HG02678 (cell line): ENCODE data around the gene C1GALT1.
A peak's percentile ranks its signal among the peaks of the same experiment; 100 is the strongest.
"Not testable (repeated sequence)": the region's sequence is repeated elsewhere in the genome, so short reads cannot be mapped to it uniquely, and the experiment has no call there.

Experiments used
- ATAC-seq: cut with Tn5 transposase; IDR thresholded peaks from one replicate; pipeline ENCODE4 v1.9.1; 2021; ENCODE audit warnings: mild to moderate bottlenecking, moderate library complexity; ENCODE audit not compliant: unreplicated experiment

Gene C1GALT1

DNA sequence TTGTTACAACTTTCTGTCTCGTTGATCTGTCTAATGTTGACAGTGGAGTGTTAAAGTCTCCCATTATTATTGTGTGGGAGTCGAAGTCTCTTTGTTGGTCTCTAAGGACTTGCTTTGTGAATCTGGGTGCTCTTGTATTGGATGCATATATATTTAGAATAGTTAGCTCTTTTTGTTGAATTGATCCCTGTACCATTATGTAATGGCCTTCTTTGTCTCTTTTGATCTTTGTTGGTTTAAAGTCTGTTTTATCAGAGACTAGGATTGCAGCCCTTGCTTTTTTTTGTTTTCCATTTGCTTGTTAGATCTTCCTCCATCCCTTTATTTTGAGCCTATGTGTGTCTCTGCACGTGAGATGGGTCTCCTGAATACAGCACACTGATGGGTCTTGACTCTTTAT is 17.2 kb downstream of the C1GALT1 start:
- not testable (repeated sequence) for ATAC-seq

DNA sequence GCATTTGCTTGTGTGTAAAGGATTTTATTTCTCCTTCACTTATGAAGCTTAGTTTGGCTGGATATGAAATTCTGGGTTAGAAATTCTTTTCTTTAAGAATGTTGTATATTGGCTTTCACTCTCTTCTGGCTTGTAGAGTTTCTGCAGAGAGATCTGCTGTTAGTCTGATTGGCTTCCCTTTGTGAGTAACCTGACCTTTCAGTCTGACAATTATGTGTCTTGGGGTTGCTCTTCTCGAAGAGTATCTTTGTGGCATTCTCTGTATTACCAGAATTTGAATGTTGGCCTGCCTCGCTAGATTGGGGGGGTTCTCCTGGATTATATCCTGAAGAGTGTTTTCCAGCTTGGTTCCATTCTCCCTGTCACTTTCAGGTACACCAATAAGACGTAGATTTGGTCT is 17.9 kb downstream of the C1GALT1 start:
- ATAC-seq: not testable (repeated sequence)

DNA sequence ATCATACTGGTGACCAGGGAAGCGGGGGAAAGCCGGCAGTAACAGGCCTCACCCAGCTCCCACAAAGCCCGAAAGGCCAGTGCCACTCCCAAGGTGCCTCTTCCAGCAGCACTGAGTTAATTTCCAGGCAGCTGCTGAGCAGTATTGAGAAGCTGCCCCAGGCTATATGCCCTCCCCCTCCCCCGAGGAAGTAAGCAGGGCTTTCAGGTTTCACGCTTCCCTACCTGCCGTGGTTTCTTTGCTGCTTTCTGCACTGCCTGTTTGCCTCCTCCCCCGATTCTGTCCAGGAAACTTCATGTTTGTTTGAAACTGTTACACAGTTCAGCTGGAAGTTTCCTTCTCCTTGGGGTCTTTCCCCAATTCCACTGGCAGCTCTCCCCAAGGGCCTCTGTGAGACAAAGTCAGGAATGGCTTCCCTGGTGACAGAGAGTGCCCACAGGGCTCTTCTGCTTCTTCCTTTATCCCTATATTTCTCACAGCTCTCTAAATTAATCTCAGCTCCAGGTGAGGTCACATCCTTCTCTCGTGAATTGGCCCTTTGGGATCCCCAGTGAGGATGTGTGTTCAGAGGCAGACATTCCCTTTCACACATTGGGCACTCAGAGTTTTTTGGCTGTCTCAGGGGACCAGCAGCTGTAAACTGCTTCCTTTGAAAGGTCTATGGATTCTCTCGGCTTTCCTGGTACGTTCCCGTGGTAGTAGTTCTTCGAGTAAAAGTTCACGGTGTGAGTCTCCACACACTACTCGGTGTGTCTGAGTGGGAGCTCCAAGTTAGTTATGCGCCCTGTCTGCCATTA is 19.4 kb downstream of the C1GALT1 start:
- peak; percentile 99 for ATAC-seq

DNA sequence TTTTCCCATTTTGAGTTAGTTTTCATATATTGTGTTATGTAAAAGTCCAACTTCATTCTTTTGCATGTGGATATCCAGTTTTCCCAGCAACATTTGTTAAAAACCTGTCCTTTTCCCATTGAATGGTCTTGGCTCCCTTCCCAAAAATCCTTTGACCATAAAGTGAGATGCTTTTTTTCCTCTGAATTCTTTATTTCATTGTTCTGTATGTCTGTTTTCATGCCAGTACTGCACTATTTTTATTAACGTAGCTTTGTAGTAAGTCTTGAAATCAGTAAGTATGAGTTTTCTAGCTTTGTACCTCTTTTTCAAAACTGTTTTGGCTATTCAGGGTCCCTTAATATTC is 20.0 kb downstream of the C1GALT1 start:
- ATAC-seq: no peak

DNA sequence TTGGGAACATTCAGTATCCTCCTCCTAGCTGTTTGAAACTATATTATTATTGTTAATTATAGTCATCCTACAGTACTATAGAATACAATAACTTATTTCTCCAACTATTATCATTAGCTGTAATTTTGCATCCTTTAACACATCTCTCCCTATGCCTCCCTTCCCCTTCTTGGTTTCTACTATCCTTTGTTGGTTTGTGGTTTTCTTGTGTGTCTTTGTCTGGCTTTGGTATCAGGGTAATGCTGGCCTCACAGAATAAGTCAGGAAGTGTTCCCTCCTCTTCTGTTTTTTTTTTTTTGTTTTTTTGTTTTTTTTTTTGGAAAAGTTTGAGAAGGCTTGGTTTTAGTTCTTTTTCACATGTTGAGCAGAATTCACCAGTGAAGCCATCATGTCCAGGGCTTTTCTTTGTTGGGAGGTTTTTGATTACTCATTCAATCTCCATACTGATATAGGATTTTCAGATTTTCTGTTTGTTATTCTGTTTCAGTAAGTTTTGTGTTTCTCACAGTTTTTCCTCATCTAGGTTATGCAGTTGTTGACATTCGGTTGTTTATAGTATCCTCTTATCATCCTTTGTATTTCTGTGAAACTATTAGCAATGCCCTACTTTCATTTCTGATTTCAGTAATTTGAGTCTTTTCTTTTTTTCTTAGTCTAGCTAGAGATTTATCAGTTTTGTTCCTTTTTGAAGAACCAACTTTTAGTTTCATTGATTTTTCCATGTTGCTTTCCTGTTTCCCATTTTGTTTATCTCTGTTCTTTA is 21.6 kb downstream of the C1GALT1 start:
- ATAC-seq: no peak

DNA sequence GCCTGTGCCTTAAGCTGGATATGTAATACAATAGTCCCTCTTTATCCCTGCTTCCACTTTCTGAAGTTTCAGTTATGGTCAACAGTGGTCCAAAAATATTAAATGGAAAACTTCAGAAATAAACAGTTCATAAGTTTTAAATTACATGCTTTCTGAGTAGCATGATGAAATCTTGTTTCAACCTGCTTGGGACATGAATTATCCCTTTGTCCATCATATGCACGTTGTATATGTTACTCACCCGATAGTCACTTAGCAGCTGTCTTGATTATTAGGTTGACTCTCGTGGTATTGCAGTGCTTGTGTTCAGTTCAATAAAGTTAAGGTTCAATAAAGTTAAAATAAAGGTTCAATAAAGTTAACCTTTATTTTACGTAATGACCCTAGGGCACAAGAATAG is 25.5 kb downstream of the C1GALT1 start:
- ATAC-seq: no peak

DNA sequence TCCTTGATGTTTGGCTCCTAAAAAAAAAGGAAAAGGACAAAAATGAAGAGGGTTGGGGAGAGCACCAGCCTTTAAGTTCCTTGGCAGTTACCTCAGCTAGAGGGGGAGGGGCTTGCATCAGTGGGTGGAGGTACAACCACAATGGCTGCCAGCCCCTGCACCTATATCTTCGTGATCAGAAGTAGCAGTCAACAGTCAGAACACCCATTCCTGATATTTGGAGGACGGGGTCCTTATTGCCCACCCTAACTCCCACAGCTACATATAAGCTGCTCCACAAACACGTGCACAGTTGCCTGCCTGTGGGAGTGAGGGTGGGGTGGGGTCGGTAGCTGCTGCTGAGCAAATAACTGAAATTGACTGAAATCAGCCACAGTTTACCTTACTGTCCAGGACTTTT is 26.2 kb downstream of the C1GALT1 start:
- no peak for ATAC-seq

DNA sequence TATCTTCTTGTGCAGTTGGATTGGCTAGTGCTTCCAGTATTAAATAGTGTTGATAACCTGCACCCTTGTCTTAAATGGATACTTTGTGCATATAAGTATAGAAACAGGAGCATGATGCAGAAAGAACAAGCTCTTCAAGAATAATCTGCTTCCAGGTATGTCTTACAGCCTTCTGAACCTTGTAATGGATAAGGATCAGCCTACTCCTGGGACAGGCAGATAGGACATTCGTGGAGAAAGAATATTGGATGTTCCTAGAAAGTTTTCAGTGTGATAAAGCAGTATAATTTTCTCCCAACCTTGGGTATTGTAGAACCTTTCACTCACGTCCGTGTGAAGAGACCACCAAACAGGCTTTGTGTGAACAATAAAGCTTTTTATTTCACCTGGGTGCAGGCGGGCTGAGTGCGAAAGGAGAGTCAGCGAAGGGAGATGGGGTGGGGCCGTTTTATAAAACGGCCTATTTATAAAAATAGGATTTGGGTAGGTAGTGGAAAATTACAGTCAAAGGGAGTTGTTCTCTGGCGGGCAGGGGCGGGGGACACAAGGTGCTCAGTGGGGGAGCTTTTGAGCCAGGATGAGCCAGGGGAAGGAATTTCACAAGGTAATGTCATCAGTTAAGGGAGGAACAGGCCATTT is 27.2 kb downstream of the C1GALT1 start:
- ATAC-seq: no peak

DNA sequence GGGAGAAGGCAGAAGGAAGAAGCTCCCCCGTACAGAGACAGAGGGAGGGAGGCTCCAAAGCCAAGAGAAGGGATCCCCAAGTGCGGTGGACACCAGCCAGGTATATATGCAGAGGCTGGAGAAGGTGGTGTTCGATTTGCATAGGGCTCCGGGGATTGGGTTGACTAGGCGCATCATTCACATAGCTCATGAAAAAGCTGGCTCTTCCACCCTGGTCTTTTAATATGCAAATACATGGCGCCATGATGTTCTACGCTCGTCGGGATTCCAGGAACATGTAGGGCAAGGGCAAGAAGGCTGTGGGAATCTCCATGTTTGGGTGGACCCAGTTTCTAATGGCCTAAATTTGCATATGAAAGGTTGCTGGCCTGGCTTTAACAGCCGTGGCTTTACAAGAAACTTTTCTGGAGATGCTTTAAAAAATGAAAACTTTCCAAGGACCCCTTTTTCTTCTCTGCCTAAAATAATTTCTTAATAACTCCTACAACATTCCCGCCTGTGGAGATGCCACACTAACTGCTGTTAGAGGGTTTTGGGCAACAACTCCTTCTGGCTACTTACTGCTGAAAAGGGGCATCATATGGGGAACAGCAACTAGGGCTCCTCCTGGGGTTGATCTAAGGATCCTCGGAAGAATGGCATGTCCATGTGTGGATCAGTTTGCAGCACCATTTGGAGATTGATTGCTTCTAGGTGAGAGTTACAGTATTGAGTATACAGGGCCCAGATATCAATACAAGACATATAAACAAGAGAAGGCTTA is 28.3 kb downstream of the C1GALT1 start:
- ATAC-seq: no peak

DNA sequence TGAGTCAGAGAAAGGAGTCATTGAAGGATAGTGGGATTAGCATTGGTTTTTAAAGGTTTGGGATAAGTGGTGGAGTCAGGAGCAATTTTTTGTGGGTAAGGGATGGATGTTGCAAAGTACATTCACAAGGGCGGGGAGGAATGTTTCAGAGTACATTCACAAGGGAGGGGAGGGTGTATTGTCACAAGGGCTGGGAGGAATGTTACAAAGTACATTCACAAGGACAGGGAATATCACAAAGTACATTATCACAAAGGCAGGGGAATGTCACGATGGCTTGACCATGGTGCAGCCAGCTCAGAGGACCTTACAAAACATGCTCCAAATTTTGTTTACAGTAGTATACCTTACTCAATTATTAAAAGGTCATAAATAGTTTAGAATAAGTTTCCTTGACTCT is 30.3 kb downstream of the C1GALT1 start:
- no peak for ATAC-seq

DNA sequence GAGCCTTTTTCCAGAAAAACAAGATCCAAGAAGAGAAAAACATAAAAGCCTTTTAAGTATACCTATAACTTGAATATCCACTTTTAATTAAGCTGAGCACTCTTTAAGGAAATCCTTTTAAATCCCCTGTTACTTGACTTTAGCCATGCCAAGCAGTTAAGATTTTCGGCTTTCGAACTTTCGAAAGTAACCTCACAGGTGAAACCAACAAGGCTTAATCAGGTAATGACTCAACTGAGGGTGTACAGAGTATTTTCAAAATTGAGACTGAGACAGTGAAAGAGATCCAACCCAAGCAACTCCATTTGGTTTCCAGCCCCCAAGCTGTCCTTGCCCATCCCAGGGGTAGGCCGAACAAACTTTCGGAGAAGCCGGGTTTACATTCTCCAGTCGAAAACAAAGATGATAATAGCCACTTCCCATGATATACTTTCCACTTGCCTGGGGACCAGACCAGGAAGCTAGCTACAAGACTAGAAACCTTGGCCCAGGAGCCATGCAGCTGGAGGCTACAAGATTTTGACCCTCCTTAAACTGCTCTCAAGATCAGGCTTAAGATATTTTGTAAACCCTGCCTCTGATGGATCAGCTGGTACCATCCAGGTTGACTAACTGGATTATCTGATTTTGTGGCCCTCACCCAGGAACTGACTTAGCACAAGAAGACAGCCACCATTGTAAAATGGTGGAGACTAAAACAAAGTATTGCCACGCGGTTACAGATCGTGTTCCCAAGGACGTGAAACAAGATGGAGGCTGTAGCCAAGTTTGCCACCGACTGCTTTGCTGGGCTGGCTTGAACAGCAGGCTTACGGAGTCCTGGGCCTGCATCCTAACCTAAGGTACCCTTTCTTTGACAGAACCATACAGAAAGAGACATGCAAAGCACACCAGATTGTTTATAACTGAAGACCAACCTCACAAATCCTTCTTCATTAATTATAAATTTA is 32.3 kb downstream of the C1GALT1 start:
- ATAC-seq: no peak

DNA sequence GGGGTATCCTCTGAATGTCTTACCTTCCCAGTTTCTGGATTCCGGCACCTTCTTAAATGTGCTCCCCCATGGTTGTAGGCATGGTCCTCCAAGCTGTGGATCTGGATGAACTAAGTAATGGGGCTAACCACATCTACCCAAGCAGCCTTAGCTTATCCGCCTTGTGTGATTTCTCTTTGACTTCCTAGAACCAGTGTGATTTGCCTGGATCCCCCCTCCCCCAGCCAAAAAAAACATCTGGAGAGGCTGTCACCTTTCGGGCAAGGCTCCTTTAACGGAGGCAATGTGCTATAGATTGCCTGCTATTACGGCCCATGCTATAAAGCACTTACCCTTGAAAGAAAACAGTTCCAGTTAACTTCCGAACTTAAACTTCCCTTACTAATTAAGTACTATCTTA is 33.9 kb downstream of the C1GALT1 start:
- ATAC-seq: no peak

DNA sequence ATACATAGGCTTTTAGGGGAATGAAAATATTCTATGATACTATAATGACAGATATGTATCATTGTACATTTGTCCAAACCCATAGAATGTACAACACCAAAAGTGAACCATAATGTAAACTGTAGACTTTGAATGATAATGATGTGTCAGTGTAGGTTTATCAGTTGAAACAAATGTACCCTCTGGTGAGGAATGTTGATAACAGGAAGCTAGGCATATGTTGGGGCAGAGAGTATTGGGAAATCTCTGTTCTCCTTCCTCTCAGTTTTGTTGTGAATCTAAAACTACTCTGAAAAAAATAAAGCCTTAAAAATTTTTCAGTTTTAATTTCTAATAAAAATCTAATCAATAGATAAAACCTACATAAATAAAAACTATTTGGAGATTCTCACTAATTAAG is 36.9 kb downstream of the C1GALT1 start:
- no peak for ATAC-seq

DNA sequence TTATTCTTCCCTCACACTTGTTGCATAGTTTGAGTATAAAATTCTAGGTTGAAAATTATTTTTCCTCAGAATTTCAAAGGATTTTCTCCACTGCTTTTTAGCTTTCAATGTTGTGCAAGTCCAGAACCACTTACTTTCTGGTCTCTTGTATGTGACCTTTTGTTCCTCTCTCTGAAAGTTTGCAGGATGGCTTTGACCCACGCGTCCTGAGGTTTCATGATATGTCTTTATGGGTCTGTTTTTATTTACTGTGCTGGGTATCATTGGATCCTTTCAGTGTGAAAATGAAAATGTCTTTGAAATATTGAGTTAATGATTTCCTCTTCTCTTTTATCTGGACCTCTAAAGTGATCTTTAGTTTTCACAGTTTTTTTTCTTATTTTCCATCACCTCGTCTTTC is 38.5 kb downstream of the C1GALT1 start:
- ATAC-seq: no peak

DNA sequence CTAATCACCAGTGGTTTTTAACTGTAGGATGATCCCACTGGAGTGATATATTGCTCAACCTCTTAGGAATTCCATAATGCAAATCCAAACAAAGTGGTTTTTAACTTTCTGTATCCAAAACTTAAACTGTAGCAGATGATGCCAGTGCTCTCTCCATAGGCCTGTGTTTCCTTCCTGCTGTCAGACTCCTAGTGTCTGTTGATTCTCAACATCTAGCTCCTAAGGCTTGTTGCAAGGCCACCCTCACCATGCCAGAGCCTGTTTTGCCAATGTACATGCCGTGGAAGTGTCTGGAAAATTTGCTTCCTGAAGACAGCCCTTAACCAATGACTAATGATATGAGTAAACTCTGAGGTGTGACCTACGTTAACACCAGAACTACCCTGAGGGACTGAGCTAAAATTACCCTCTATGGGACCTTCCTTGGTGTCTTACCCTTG is 39.3 kb downstream of the C1GALT1 start:
- ATAC-seq: no peak

DNA sequence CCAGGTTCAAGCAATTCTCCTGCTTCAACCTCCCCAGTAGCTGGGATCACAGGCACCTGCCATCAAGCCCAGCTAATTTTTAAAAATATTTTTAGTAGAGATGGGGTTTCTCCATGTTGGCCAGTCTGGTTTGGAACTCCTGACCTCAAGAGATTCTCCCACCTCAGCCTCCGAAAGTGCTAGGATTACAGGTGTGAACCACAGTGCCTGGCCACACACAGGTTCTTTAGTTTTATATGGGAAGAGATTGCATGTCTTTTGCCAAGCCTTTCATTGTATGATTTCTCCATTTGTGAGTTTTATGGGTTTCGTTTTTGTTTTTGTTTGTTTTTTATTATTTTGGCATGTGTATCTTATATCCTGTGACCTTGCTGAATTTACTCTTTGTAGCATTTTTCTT is 40.9 kb downstream of the C1GALT1 start:
- ATAC-seq: no peak

DNA sequence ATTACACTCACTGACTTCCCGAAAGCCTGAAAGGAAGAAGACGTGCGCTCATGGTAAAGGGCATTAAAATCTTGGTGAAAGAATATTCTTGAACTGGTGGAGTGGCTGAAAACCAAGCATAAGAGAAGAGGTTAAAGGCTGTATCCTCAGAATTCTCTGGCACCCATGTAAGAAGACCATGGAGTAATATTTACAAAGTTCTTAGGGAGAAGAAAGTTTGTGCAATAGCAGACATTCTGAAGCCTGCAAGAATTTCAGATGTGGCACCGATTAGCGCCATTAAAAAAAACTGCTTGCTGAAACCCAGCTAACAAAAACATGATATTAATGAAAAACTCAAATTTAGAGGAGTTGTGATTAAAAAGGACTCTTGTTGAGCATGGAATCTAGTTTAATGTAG is 44.1 kb downstream of the C1GALT1 start:
- ATAC-seq: no peak

DNA sequence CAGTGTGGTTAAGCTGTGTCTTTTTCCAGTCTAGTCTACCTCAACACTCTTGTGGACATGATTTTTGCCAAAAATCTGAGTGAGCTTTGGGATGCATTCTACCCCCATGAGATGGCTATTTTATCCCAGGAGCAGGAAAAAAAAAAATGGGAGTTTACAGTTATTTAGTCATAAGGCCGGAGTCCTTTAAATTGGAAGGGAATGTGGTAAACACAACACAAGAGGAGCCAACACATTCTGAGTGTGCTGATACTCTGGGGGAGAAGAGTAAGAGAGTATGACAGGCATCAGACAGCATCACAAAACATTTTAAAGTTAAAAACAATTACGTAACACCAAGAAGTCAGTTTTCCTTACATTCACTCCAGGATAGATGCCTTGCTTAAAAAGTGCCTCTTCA is 46.1 kb downstream of the C1GALT1 start:
- ATAC-seq: no peak

DNA sequence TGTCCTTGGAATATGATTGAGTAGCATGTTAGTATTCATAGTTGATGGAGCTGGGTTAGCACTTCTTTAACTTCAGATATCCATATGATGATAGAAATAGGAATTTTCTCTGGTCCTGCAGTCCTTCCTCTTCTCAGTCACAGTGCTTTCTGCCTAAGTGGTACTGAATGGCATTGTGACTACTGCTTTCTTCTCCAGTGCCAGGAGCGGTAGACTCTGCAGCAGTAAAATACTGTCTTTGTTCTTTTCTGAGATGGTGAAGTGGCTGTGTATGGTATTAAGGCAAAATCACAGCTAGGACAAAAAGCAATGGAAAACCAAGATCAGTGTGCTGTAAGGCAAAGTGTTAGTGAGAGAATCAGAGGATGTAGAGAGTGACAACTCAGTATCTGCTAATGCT is 46.6 kb downstream of the C1GALT1 start:
- no peak for ATAC-seq

DNA sequence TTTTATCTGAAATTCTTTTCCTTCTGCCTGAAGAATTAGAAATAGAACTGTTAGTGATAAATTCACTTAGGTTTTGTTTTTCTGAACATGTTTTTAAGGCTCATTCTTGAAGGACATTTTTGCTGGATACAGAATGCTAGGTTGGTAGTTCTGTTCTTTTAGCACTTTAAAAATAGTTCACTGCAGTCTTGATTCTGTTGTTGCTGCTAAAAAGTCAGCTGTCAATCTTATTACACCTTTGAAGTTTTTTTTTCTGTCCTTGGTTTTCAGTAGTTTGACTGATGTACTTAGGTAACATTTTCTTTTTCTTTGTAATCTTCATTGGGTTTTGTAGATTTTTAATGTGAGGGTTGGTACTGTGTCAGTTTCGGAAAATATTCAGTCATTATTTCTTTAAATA is 48.7 kb downstream of the C1GALT1 start:
- ATAC-seq: no peak
